CD4-positive, alpha-beta T cell treated with Interferon alpha-2 for 1 hour (primary cell): ENCODE measurements around the gene GNAT1.
"Not testable (repeated sequence)": the region's sequence is repeated elsewhere in the genome, so short reads cannot be mapped to it uniquely, and the experiment has no call there.

ENCODE experiments used
- DNase-seq, 2 donors: peaks; one replicate each; pipeline ENCODE4 v3.0.0-alpha.2; 2020 to 2022

The GNAT1 gene

DNA sequence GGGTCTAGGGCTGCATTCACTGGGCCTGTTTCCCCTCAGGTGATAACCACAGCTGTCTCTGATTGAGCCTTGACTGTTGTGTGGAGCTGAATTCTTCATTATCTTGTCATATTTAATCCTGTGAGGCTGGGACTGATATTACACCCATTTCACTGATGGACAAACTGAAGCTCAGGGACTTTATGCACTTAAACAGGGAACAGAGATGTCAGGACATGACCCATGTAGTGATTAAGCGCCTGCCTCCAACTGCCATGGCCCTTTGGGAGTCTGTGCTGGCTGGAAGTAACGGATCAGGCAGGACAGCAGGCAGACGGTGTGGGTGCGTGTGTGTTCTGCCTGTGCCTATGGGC lies 52.1 kb downstream of the GNAT1 start:
- DNase-seq: no peak

DNA sequence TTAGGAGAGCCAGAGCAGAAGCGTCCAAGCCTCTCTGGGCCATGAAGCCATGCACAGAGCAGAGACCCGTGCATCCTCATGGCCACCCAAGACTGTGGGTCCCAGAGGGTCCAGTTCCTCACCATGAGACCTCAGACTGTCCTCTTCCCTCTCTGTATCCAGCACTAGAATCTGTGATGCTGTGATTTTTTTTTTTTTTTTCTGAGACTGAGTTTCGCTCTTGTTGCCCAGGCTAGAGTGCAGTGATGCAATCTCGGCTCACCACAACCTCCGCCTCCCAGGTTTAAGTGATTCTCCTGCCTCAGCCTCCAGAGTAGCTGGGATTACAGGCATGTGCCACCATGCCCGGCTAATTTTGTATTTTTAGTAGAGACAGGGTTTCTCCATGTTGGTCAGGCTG lies 53.4 kb downstream of the GNAT1 start:
- DNase-seq: not testable (repeated sequence)

DNA sequence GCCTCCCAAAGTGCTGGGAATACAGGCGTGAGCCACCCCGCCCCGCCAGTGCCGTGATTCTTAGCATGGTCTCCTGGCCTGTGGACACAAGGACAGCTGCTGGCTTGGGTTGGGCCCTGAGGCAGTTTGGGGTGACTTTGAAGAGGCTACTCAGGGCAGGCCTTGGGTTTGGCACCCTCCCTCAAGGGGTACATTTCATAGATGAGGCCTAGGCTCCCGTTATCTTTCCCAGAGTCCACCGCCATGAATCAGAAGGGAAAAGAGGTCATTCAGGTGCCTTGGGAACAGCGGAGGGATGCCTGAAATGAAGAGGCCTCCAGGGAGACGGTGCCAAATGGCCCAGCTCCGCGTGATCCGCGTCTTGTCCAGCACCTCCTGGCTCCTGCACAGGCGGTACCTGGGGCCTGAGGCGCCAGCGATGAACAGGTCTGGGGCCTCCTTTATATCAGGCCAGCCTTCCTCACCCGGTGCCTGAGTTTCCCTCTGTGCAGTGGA lies 53.9 kb downstream of the GNAT1 start:
- no peak for DNase-seq

DNA sequence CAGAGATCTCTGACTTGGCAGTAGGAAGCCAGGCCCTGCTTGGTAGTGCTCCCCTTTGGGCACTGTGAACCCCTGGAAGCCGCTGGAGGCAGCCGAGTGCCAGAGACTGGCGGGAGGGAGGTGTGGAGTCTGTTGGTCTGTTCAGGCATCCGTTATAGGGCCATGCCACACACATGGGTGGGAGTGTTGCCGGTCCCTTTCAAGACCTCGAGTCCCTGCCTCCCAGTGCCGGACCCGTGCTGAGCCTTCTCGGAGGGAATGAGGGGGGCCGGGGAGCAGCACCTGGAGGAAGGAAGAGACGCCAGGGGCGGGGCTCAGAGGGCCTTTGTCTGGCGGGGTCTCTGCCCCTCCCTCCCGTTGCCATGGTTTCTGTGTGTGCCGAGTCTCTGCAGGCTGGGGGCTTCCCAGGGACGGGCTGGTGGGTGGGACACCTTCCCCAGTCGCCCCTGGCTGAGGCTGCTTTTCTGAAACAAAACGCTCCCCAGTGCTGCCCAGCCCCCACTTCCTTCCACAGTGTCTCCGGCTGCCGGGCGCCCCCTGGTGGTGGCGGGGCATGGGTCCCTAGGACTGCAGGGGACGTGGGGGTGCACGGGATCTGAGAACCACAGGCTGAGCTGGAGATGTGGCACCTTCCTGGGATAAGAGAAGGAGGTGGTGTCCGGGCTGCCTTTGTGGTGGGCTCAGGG lies 54.6 kb downstream of the GNAT1 start:
- DNase-seq: peak; percentile 89 to 94

DNA sequence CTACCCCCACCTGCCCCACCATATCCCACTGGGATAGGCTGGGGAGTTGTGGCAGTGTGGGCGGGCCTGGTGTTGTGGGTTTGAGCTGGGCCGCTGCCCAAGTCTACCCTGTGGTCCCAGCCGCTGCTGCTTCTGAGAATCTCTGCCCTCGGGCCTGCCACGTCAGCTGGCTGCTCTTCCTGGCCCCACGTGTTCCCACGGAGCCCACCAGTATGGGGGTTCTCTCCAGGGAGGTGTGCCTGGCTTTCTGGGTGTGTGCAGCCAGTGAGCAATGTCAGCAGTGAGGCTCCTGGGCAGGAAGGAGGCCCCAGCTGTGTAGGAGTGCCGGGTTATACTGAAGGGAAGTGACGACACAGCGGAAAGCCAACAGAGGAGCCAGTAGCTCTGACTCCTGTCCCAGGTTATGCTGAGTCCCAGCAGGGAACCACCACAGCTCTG lies 55.1 kb downstream of the GNAT1 start:
- DNase-seq: peak; percentile 75 to 86
